ENCODE measurements around the gene POGLUT3. TPM values are rescaled to one million over a fixed set of nuclear protein-coding genes. Genes with fewer than 3 reads are reported as not detected.

Gene POGLUT3
- total RNA-seq, 1 donor from 2014 or later, result 30.6 TPM

DNA sequence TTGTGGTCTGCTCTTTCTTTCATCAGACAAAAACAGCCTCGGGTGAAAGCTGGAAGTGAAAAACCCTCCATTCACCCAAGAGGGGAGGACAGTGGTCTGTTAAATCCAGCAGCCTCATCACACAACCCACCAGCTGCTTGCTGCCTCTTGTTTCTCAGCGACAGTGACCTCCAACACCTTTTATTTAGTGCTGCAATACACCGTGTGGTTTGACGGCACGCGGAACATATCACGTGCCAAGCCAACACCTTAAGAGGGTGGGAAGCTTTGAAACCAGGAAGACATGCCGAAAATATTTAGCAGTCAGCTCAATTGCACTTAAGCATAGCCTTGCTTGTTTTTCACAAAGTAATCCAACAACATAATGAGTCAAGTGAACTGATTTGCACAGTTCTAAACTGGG lies 39.8 kb upstream of the POGLUT3 start:
- Mint-ChIP-seq H3K4me1 (ENCODE audit: low read depth) (peaks cover 21% of the 10 kb centered on the region), H3K9me3 (ENCODE audit: low read depth) (no peaks in the 10 kb centered on the region), H3K4me3 (ENCODE audit: low read depth) (no peak overlapping the region), H3K27me3 (no peaks in the 10 kb centered on the region), H3K27ac (peak overlapping the region; percentile 71), H3K36me3 (ENCODE audit: insufficient read depth) (peaks cover 18% of the 10 kb centered on the region)
- TF ChIP-seq, protein P1, sequence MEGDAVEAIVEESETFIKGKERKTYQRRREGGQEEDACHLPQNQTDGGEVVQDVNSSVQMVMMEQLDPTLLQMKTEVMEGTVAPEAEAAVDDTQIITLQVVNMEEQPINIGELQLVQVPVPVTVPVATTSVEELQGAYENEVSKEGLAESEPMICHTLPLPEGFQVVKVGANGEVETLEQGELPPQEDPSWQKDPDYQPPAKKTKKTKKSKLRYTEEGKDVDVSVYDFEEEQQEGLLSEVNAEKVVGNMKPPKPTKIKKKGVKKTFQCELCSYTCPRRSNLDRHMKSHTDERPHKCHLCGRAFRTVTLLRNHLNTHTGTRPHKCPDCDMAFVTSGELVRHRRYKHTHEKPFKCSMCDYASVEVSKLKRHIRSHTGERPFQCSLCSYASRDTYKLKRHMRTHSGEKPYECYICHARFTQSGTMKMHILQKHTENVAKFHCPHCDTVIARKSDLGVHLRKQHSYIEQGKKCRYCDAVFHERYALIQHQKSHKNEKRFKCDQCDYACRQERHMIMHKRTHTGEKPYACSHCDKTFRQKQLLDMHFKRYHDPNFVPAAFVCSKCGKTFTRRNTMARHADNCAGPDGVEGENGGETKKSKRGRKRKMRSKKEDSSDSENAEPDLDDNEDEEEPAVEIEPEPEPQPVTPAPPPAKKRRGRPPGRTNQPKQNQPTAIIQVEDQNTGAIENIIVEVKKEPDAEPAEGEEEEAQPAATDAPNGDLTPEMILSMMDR (IDR thresholded peaks at IDR 0.05; ENCODE audit: unreplicated experiment), result no peak
- DNase-seq (ENCODE audit: low spot score, unreplicated experiment), result no peak

DNA sequence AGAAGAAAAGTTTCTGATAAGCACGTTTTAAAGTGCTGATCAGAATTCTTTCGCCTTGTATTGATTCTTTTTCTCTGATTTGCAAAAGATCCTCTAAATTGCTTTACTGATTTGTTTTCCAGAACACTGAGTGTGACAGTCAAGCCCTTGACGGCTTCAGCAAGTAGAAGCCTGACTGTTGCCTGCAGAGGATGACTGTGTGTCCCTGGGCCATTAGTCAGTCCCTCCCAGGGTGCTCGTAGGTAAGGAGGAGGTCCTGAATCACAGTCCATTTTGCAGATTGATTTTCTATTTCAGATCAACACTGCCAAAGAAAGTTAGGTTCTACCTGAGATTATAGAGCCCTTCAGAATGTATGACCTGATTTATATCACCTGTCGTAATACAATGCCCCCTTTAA lies 38.6 kb upstream of the POGLUT3 start:
- Mint-ChIP-seq H3K9me3 (ENCODE audit: low read depth) (no peaks in the 10 kb centered on the region), H3K36me3 (ENCODE audit: insufficient read depth) (peaks cover 22% of the 10 kb centered on the region), H3K27ac (no peak overlapping the region), H3K27me3 (no peaks in the 10 kb centered on the region), H3K4me3 (ENCODE audit: low read depth) (no peak overlapping the region), H3K4me1 (ENCODE audit: low read depth) (peaks cover 21% of the 10 kb centered on the region)
- TF ChIP-seq, protein P1 (IDR thresholded peaks at IDR 0.05; ENCODE audit: unreplicated experiment), result no peak
- no peak for DNase-seq (ENCODE audit: low spot score, unreplicated experiment)

DNA sequence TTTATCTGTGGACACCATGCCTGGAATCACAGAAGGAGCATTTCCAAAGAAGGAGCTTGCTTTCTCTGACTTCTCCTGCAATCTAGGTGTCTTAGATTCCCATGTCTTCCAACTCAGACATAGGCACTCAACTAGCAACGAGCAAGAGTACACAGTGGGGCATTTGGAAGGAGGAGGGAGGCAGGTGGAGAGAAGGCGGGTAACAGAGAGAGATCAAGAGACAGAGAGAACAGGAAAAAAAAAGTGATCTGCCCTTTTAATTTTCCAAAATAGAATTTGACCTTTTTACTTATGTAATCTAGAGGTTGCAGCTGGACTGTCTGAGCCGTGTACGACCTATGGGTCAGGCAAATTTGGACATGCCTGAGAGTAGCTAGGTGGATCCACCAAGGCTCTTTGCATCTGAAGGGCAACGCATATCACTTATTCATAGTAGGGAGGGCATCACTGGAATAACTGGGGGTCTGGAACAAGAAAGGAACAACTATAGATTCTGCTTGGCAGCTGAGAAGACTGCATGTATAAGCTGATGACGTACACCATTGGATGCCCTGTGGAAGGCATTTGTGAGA lies 37.3 kb upstream of the POGLUT3 start:
- peaks cover 24% of the 10 kb centered on the region for H3K36me3 Mint-ChIP-seq (ENCODE audit: insufficient read depth)

DNA sequence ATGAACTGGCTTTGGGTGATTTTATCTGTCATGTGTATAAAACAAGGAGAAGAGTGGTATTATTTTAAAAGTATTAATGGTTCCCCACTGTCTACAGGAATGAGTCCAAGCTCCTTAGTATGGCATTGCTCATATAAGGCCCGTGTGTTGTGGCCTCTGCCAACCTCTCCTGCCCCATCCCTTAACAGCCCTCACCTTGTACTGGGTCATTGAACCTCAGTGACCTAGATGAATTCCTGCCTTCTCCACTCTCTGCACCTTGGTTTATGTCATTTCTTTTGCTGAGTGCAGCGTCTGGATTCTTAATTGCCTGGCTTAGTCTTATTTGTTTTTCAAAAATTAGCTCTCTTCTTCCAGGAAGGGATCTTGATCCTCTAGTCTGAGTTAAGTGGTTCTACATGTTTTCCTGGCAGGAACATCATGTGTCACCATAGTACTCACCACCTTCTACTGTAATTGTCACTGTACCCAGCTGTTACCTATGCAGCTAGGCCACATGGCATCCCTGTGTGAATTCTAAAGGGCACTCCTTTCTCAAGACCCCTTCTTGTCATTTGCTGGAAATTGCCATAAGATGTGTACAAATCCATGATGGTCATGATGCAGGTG lies 36.2 kb upstream of the POGLUT3 start:
- H3K27ac Mint-ChIP-seq, result no peak overlapping the region

More for the DNA sequence above, 37.3 kb upstream of the POGLUT3 start:
- Mint-ChIP-seq H3K4me3 (ENCODE audit: low read depth) (no peak overlapping the region), H3K27me3 (no peaks in the 10 kb centered on the region), H3K27ac (peak overlapping the region; percentile 38), H3K4me1 (ENCODE audit: low read depth) (peaks cover 21% of the 10 kb centered on the region), H3K9me3 (ENCODE audit: low read depth) (no peaks in the 10 kb centered on the region)
- TF ChIP-seq, protein P1 (IDR thresholded peaks at IDR 0.05; ENCODE audit: unreplicated experiment), result no peak
- DNase-seq (ENCODE audit: low spot score, unreplicated experiment), result no peak

DNA sequence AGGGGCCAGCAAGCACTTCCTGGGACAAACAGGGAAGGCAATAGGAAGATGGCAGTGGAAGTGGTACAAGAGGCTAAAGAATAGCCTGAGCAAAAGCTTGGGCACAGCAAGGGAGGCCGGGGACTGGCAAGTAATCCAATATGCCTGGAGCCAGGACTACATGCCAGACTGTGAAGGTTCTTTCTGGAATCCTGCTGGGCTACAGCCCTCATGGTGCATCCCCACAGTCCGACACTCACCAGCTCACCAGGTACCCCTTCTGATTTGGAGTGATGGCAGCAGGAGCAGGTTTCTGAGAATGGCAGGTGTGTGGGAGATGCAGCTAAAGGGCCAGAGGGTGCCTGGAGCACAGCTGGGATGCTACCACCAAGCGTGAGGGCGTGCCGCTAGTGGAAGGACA lies 32.2 kb upstream of the POGLUT3 start:
- TF ChIP-seq, protein P1 (IDR thresholded peaks at IDR 0.05; ENCODE audit: unreplicated experiment), result no peak
- H3K9me3 Mint-ChIP-seq (ENCODE audit: low read depth), result no peaks in the 10 kb centered on the region
- H3K27ac Mint-ChIP-seq, result no peak overlapping the region
- no peak overlapping the region for H3K4me3 Mint-ChIP-seq (ENCODE audit: low read depth)
- no peaks in the 10 kb centered on the region for H3K27me3 Mint-ChIP-seq
- no peaks in the 10 kb centered on the region for H3K4me1 Mint-ChIP-seq (ENCODE audit: low read depth)
- no peak for DNase-seq (ENCODE audit: low spot score, unreplicated experiment)
- peaks cover 32% of the 10 kb centered on the region for H3K36me3 Mint-ChIP-seq (ENCODE audit: insufficient read depth)

More for the DNA sequence above, 36.2 kb upstream of the POGLUT3 start:
- Mint-ChIP-seq H3K4me1 (ENCODE audit: low read depth) (peaks cover 21% of the 10 kb centered on the region), H3K9me3 (ENCODE audit: low read depth) (no peaks in the 10 kb centered on the region), H3K36me3 (ENCODE audit: insufficient read depth) (peaks cover 24% of the 10 kb centered on the region), H3K27me3 (no peaks in the 10 kb centered on the region), H3K4me3 (ENCODE audit: low read depth) (no peak overlapping the region)
- TF ChIP-seq, protein P1 (IDR thresholded peaks at IDR 0.05; ENCODE audit: unreplicated experiment), result no peak
- no peak for DNase-seq (ENCODE audit: low spot score, unreplicated experiment)
